Fibroblast of skin of left quadriceps (primary cell): ENCODE results near the gene UBAP2L.
"Not testable (repeated sequence)": the region's sequence is repeated elsewhere in the genome, so short reads cannot be mapped to it uniquely, and the experiment has no call there.

Experiments used
- DNase-seq, 2 experiments: peaks; one replicate each; pipeline ENCODE4 v3.0.0-alpha.2; 2013; ENCODE audit warnings: low read depth in 2 of 2

Gene UBAP2L

GRCh38 chr1:154312229-154313065, 91.7 kb downstream of the UBAP2L start:
- DNase-seq = not testable (repeated sequence)

- DNase-seq = no peak
Measured at GRCh38 chr1:154313066-154313356, 92.3 kb downstream of the UBAP2L start.

- DNase-seq = not testable (repeated sequence)
Measured at GRCh38 chr1:154314226-154314625, 93.5 kb downstream of the UBAP2L start.

GRCh38 chr1:154316704-154317103, 95.9 kb downstream of the UBAP2L start:
- no peak for DNase-seq

GRCh38 chr1:154318386-154318785, 97.6 kb downstream of the UBAP2L start:
- DNase-seq = no peak
